Stimulated activated CD4-positive, alpha-beta T cell treated with anti-CD3 and anti-CD28 coated beads, Interleukin-15, amount 100 ng/mL, for 1 hour (primary cell): ENCODE data around the gene MMP20.
"Not testable (repeated sequence)": the region's sequence is repeated elsewhere in the genome, so short reads cannot be mapped to it uniquely, and the experiment has no call there.

Experiments used
- DNase-seq, 2 donors: peaks; one replicate each; pipeline ENCODE4 v3.0.0-alpha.2; 2020; ENCODE audit warnings: low read depth in 1 of 2, low spot score in 1 of 2

Gene MMP20

GRCh38 chr11:102625177-102625576, at the start of gene MMP20:
MMP20 (minus strand) TSS chr11:102625332; CDS start chr11:102625319, 13 bp downstream.
- DNase-seq, result no peak

- DNase-seq, result no peak
Observed at GRCh38 chr11:102669664-102670063, 44.5 kb upstream of the MMP20 start.

GRCh38 chr11:102666331-102666957, 41.3 kb upstream of the MMP20 start:
- no peak for DNase-seq

- DNase-seq, result no peak
Observed at GRCh38 chr11:102664001-102664752, 39.0 kb upstream of the MMP20 start.

GRCh38 chr11:102662607-102663006, 37.5 kb upstream of the MMP20 start:
- DNase-seq, result no peak

- no peak for DNase-seq
Observed at GRCh38 chr11:102661040-102661439, 35.9 kb upstream of the MMP20 start.

GRCh38 chr11:102656528-102656927, 31.4 kb upstream of the MMP20 start:
- no peak for DNase-seq

GRCh38 chr11:102655547-102655946, 30.4 kb upstream of the MMP20 start:
- no peak for DNase-seq

GRCh38 chr11:102654761-102655160, 29.6 kb upstream of the MMP20 start:
- no peak for DNase-seq

- DNase-seq, result no peak
Observed at GRCh38 chr11:102653744-102654291, 28.7 kb upstream of the MMP20 start.

- no peak for DNase-seq
Observed at GRCh38 chr11:102647430-102647829, 22.3 kb upstream of the MMP20 start.

- no peak for DNase-seq
Observed at GRCh38 chr11:102643941-102644340, 18.8 kb upstream of the MMP20 start.

GRCh38 chr11:102640946-102641345, 15.8 kb upstream of the MMP20 start:
- no peak for DNase-seq

GRCh38 chr11:102639656-102640055, 14.5 kb upstream of the MMP20 start:
- no peak for DNase-seq

GRCh38 chr11:102637731-102638130, 12.6 kb upstream of the MMP20 start:
- DNase-seq, result no peak

GRCh38 chr11:102633385-102634026, 8.4 kb upstream of the MMP20 start:
- no peak for DNase-seq

GRCh38 chr11:102632026-102632425, 6.9 kb upstream of the MMP20 start:
- DNase-seq, result no peak

- DNase-seq, result no peak
Observed at GRCh38 chr11:102630598-102631448, 5.7 kb upstream of the MMP20 start.

GRCh38 chr11:102629908-102630307, 4.8 kb upstream of the MMP20 start:
- not testable (repeated sequence) for DNase-seq

- DNase-seq, result no peak
Observed at GRCh38 chr11:102626676-102627075, 1.5 kb upstream of the MMP20 start.

GRCh38 chr11:102623998-102624397, 1.1 kb downstream of the MMP20 start:
- no peak for DNase-seq
